ENCODE data around the gene KRT86.
"Not testable (repeated sequence)": the region's sequence is repeated elsewhere in the genome, so short reads cannot be mapped to it uniquely, and the experiment has no call there.

KRT86 gene

DNA sequence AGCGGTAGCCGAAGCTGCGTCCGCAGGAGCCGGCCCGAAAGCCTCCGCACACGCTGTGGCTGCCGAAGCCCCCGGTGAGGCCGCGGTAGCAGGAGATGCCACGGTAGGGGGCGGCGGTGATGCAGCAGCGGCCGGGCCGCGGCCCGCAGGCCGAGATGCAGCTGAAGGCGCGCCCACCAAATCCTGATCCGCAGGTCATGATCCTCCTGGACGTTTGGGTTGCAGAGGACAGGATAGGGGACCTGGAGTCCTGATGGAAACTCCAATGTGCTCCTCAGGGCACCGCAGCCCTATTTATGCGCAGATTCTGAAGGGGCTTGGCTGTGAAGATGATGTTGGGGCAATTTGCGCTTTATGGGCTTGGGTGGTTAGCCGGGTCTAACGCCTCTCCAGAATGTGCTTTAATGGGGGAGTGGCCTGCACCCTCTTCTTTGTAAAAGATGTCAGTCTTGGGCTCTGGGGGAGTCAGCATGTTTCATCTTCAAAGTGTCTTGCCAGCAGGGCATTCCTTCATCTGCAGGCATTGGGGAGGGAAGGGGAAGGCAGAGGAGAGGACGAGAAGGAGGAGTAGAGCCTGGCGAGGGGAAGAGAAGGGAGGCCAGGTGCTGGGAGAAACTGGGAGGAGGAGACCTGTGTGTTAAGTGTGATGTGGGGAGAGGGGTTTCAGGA, 17.0 kb downstream of the KRT86 start, which contains the start of gene KRT81:
Gene KRT81, minus strand, starts transcription at position 268 of the 669 bp plus-strand sequence. Its CDS starts 69 bp downstream, at position 199.
- no peak for DNase-seq (ENCODE audit: low spot score)

DNA sequence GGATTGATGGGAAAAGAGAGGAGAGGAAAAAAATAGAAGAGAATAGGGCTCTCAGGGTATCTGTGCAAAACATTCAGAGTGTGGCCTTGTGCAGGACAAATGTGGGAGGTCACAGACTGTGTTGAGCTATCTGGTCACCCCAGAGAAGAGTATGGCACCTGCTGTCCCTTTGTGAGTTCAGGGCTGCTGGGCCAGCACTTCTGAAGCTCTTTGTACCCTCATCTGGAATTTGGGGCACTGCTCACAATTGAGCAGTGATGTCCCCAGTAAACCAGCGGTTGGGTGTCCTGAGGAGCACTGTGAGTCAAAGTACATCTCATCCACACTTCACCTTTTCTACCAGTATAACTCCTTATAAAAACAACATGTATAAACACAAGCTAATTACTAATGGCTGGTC, 19.5 kb downstream of the KRT86 start:
- DNase-seq (ENCODE audit: low spot score), result no peak

DNA sequence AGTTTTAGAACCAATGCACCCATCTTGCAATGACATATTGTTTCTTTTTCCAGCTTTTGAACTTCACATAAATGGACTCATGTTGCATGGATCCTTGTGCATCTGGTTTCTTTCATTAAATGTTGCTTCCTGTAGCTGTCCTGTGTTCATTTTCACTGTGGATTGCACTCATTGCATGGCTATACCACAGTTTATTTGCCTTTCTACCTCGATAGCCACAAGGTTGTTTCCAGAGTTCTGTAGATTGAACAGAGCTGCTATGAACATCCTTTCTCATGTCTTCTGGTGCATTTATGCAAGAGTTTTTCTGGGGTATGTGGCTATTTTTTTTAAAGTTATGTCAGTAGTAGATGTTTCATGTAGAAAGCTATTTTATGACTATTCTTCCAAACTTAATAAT, 20.4 kb downstream of the KRT86 start:
- DNase-seq (ENCODE audit: low spot score), result no peak

DNA sequence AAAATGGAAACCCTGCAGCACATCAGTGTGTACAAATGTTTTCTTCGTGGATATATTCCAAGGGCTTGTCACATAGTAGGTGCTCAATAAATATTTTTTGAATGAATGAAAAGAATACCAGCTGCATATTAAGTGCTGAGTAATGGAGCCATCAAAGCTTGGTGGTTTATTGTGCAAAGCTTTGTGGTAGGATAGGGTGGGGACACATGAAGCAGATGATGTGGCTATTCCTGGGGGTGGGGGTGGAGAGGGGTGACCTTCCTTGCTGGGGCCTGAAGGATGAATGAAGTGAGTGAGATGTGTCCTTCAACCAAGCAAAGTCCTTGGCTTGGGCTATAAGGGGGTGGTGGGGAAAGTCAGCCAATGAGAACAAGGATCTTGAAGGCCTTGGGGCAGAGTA, 21.2 kb downstream of the KRT86 start:
- DNase-seq (ENCODE audit: low spot score), result no peak

DNA sequence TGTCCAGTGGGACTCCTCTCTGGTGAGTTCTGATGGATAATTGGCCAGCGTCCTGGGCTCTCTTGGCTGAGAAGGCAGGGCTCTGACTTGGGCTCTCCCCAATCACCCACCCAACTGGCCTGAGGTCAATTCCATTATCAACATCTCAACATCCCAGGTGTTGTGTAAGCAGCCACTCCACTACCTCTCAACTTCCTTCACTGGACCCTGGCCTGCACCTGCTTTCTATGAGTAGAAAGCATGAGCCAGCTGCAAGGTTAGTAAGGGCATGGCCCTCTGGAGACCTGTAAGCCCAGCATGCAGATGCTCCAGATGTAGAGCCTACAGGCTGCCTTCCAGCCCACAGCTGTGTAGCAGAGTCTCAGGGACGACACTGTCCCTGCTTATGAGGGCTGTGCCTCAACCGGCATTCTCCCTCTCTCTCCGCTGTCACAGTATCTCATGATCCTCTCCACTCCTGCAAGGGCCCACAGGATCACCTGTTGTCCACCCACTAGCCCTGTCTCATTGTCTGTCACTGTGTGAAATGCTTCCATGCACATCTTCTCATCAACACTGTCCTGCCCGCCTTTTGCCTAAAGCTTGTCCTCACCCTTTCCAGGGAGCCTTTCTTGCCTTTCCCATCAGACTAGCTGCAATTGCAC, 22.2 kb downstream of the KRT86 start:
- no peak for DNase-seq (ENCODE audit: low spot score)

DNA sequence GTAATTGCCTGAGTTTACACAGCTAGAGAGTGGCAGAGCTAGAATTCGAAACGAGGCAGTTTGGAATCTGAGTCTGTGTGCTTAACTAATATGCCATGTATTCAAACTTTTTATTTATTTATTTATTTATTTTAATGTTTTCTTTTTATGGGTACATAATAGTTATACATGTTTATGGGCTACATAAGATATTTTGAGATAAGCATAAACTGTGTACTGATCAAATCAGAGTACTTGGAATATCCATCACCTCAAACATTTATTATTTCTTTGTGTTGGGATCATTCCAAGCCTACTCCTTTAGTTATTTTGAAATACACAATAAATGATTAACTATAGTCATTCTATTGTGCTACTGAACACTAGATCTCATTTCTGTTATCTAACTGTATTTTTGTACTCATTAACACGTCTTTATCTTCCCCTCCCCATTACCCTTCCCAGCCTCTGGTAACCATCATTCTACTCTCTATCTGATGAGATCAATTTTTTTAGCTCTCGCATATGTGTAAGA, 24.3 kb downstream of the KRT86 start:
- DNase-seq (ENCODE audit: low spot score), result no peak

DNA sequence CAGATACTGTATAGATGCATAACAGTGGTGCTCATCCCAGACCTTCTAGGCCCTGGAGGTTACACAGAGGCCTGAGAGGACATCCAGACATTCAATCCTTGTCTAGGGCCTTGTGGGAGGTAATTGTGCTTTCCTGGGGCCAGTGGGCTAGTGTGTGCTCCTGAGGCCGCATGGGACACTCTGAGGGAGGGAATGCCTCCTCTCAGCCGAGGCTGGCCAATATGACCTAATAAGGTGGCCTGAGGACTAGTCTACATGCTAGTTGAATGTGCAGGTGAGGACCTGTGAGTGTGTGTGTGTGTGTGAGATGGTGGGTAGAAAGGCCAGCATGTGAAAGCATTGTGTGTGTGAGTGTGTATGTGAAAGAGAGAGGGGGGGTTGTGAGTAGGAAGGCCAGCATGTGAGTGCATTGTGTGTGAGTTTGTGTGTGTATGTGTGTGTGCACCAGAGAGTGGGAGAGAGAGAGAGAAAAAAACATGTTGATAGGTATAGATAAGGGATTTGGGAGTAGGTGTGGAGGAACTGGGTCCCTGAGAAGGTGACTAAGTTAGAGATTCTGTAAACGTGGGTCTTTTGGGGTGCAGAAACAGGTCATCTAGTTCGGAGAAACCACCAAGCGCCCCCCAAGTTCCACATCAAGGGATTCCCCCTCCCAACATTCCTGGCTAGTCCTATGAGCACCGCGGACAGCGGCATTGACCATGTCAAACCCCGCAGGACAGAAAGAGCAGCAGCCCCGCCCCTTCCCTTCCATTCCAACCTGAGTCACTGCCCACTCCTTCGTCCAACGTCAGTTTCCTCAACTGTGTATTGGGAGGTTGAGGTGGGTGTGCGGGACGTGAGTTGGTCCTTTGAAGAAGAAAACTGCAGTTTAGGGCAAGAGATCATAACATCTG, 26.6 kb downstream of the KRT86 start:
- no peak for DNase-seq (ENCODE audit: low spot score)

DNA sequence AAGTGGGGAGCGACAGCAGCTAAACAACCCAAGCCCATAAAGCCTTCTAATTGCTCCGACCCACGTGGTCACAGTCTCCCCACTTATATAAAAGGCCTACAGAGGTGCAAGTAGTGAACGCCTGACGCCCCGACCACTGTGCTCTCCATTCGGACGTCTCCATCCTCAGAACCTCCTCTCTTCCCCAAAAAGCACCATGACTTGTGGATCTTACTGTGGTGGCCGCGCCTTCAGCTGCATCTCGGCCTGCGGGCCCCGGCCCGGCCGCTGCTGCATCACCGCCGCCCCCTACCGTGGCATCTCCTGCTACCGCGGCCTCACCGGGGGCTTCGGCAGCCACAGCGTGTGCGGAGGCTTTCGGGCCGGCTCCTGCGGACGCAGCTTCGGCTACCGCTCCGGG, 27.3 kb downstream of the KRT86 start:
- not testable (repeated sequence) for DNase-seq (ENCODE audit: low spot score)

DNA sequence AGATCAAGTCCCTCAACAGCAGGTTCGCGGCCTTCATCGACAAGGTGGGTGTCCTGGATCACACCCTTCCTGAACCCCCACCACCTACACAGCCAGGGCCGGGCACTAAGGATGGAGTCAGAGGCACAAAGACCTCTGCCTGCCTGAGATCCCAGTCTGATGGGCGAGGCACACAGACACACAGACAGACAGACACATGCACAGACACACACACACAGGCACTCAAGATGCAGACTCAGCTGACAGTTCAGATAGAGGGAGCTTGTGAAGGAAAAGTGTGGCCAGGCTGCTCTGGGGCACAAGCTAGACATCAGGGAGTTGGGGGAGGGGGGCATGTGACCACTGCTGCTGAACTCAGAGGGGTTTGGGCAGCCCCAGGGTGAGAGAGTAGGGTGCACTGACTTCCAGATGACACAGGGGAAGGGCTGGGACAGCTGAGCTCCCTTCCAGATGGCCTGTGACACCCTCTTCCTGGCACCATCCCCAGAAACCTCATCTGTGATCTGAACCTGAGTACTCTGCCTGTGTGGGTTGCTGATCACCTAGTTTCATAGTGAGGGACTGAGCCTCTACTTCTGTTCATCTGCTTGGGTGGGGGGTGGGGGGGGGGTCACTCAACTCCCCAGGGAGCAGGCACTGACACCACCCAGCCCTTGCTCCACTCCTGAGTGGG, 27.9 kb downstream of the KRT86 start:
- DNase-seq (ENCODE audit: low spot score), result not testable (repeated sequence)

DNA sequence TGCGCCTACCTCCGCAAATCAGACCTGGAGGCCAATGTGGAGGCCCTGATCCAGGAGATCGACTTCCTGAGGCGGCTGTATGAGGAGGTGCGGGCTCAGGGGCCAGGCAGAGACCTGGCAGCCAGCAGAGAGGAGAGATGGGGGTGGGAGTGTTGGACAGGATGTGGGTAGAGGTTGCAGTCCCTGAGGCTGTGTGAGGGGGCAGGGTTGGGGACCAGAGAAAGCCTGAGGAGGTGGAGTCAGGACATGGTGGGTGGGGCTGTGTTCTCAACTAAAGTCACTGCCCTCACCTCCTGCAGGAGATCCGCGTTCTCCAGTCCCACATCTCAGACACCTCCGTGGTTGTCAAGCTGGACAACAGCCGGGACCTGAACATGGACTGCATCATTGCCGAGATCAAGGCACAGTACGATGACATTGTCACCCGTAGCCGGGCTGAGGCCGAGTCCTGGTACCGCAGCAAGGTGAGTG, 30.5 kb downstream of the KRT86 start:
- not testable (repeated sequence) for DNase-seq (ENCODE audit: low spot score)

DNA sequence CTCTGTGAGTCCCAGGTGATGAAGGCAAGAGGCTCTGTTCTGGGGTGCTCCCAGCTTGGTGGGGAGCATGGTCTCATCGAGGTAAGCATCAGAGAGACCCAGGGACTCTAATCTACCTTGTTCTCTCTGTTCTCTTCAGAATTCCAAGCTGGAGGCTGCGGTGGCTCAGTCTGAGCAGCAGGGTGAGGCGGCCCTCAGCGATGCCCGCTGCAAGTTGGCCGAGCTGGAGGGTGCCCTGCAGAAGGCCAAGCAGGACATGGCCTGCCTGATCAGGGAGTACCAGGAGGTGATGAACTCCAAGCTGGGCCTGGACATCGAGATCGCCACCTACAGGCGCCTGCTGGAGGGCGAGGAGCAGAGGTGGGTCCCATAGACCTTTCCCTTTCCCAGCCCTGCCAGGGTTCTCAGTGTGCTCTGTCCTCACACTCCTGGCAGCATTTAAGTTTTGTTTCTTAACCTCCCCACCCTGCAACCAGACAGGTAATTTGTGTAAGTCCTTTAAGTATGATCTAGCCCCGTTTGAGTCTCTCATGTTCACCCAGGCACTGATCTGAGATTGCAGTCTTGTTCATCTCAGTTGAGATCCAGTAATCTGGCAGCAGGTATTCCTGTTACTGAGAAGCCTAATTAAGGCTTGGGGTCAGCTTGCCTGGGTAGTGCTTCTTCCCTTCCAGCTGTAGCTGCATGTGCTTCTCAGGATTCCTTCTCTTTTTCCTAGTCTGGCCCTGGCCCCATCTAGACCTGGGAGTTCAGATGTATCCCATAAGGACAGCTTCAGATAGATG, 31.7 kb downstream of the KRT86 start:
- DNase-seq (ENCODE audit: low spot score), result no peak

DNA sequence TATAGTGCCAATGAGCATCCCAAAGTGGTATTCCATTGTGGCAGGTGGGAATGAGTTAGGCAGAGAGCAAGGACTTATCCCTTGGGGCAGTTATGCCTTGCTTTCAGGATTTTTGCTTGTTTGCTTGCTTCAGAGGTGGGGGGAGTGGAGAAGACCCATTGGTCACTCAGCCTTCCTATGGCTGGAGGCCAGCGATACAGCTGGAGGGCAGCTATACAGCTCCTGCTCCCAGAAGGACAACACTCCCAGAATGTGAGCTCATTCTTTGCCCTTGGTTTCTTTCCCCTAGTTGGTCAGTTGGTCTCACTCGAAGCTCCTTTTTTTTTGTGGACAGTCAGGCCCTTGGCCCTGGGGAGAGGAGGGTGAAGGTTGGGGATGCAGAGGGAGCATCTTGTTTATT, 32.3 kb downstream of the KRT86 start:
- no peak for DNase-seq (ENCODE audit: low spot score)

DNA sequence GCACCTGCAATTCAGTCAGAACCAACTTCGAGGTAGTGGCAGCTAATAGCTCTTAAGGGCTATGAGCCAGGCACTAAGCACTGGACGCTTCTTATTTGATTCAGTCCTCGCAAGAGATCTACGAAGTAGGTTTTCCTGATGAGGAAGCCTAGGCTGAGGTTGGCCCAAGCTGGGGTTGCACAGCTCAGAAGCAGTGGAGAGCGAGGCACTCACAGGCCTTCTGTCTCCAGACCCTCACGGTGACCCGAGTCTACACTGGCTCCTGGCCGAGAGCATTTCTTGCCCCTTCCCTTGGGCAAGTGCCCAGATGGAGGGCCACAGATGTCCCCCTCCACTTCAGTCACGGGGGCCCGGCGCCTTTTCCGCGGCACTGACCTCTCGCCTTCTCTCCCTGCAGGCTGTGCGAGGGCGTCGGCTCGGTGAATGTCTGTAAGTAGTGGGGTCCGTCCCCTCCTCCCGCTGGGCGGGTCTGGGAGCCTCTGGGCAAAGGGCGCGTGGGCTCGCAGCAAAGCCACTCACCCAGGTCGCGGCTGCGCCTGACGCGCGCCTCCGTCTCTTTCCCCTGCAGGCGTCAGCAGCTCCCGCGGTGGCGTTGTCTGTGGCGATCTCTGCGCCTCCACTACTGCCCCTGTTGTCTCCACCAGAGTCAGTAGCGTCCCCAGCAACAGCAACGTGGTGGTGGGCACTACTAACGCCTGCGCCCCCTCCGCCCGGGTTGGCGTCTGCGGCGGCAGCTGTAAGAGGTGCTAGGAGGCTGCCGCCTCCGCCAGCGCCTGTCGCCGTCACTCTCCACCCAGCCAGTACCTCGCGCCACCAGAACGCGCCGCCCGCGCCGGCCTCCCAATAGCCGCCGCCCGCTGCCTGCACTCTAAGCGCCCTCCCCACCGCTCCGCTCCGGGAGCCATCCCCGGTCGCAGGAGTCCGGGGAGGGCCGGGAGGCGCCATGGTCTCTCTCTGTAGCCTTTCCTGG, 33.7 kb downstream of the KRT86 start:
- peak; percentile 53 for DNase-seq (ENCODE audit: low spot score)

DNA sequence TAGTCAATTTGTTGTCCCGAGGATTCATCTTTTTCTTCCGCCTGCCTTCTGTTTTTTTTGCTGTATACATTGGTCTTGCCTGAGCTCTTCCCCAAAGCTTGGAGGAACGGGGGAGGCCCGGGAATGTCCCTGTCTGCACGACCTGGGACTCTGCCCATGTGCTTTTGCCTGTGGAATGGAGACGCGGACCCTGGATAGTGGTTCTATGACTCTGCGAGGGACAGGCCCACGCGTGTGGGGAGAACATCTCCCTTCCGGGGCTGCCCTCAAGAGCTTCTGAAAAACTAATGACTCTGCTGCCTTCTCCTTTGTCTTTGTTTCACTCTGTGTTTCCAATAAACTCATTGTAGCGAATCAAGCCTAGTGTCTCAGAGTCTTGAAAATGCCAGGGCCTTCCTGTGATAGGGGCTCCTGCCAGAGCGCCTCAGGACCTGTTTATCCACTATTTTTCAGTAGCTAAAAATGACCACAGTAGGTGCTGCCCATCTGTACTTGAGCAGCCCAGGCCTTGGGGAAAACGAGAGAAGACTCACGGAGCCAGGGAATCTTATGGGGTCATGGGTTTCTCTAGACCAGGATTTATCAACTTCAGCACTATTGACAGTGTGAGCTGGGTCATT, 34.5 kb downstream of the KRT86 start:
- no peak for DNase-seq (ENCODE audit: low spot score)

DNA sequence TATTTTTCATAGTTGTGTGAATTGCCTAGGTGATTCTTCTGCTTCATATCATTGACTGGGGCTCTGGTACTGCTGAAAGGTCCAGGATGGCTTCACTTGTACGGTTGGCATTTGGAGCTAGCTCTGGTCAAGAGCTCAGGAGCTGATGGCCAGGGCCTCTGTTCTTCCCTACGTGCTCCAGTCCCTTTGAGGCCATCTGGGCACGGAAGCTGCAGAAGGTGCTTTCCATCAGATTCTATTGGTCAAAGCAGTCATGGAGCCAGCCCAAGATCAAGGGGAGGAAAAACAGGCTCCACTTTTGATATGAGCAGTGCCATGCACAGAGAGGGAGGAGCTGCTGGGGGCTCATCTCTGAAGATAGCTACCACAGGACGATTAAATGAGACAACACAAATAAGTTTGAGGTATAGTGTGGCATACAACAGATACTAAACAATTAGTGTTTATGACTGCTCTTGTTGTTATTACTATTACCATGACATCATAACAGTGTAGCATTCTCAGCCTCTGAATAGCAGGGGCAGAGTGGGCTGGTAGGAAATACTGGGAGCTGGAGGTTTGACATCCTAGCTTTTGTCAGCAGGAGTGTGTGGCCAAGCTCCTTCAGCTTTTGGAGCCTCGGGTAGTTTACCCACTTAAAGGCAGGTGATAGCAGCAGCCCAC, 36.3 kb downstream of the KRT86 start:
- DNase-seq (ENCODE audit: low spot score), result no peak

DNA sequence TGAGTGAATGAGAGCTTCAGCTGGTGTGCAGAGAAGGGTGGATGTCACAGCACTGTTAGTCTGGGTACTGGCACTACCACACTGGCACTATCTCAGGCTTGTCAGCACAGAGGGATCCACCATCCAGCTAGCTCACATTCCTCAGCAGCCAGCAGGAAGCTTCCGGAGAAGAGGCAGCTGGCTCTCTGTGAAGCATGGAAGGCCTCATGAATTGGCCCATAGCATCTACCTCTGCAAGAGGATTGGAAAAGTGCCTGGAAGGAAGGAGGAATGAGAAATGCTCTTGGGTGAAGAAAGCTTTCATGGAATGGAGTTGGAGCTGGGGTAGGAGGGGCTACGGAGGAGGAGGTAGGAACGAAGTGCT, 36.8 kb downstream of the KRT86 start:
- peak; percentile 34 for DNase-seq (ENCODE audit: low spot score)

DNA sequence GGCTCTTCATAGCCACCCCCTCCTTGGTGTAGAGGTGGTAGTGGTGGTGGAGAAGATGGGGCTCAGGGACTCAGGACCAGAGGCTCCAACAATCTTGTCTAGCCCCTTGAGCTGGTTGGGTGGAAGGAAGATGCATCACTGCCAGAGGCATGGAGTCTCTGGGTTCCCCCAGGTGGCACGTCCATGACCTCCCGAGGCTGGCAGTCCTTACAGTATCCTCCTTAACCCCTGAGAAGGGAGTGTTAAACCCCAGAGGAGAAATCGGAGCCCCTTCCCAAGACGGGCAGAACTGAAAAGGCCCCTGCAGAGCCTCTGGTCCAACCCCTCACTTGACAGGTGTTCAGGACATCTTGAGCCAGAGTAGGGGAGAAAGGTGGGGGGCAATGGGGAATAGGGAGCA, 37.6 kb downstream of the KRT86 start:
- no peak for DNase-seq (ENCODE audit: low spot score)

DNA sequence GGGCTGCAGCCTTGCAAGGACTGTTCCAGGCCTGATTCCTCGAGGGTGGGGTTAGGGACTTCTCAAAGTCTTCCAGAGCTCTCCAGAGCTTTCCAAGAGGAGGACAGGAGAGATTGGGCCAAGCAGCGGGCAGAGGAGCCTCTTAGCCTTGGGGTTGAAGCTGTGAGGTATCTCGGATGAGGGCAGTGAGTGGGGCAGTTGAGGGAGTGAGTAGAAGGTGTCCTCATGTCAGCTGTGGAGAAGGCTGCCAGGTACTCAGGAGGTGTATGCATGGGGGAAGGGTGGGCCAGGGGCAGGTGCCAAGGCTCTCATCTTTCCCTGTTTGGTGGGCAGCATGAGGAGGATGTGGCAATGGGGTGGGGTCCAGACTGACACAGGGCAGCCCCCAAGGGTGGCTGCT, 39.0 kb downstream of the KRT86 start:
- DNase-seq (ENCODE audit: low spot score), result no peak

DNA sequence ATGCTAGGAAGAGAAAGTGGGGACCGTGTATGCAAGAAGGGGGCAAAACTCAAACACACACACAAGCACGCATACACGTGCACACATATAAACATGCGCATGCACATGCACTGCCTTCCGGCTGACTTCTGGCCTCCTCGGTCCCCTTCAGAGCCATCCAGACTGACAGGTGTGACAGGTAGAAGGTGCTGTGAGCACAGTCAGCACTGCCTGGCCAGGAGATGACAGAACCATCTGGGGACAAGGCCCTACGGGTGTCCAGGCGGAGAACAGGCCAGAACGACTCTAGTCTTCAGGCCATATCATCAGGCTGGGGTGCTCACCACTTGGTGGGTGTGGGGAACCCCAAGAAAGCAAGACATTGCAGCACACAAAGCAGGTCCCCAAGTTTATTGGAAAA, 39.5 kb downstream of the KRT86 start:
- no peak for DNase-seq (ENCODE audit: low spot score)

All from pons (tissue), 1 donor.